ENCODE results near the gene PDE10A.

Gene PDE10A

DNA sequence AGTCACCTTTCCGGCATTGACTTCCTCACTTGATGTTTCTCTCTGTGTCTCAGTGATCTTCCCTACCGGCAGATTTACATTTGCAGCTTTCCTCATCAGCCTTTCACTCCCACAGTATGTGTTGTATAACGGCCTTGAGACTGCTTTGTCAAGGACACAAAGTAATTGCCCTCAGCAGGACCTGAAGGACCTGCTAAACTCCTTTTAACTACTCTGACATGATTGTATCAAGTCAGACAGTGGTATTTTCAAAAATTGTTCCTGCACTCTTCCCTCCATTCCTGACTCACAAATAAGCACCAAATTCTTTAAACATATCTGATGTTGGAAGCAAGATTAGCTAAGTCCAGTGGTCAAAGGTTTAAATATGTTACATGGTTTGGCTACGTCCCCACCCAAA, 62.4 kb downstream of the PDE10A start:
- Histone ChIP-seq H4K91ac (ENCODE audit: low read length) (no peak overlapping the region), H2BK12ac (ENCODE audit: low read length in 2 of 2) (no peak overlapping the region), H3K27ac (ENCODE audit: low read length, poor library complexity, severe bottlenecking) (no peak overlapping the region), H3K14ac (ENCODE audit: low read length in 2 of 2) (no peak overlapping the region), H2BK15ac (ENCODE audit: low read depth, poor library complexity, severe bottlenecking) (no peak overlapping the region), H4K8ac (ENCODE audit: low read length) (no peak overlapping the region), H3K18ac (ENCODE audit: low read depth in 1 of 2, low read length in 2 of 2) (no peak overlapping the region), H3K4me3 (ENCODE audit: insufficient read depth in 1 of 2, low read depth in 1 of 2, low read length in 2 of 2) (no peak overlapping the region), H3K4me1 (ENCODE audit: control insufficient read depth, insufficient read depth, low read depth, low read length) (peaks cover 5% of the 10 kb centered on the region), H2AFZ (ENCODE audit: low read depth, low read length) (no peak overlapping the region), H3K9ac (ENCODE audit: low read length) (no peak overlapping the region), H2BK5ac (ENCODE audit: low read depth, low read length, poor library complexity, severe bottlenecking) (no peak overlapping the region), H3K4me2 (ENCODE audit: low read length, poor library complexity, severe bottlenecking) (no peak overlapping the region), H2BK120ac (ENCODE audit: low read depth, low read length) (no peak overlapping the region), H2AK5ac (ENCODE audit: low read length, severe bottlenecking) (peak overlapping the region; percentile 27), H3K23ac (ENCODE audit: low read length in 2 of 2) (no peak overlapping the region), H3K36me3 (ENCODE audit: control insufficient read depth in 1 of 2, insufficient read depth in 2 of 2, low read depth in 1 of 2, low read length in 2 of 2) (no peaks in the 10 kb centered on the region), H3K27me3 (ENCODE audit: control insufficient read depth in 1 of 2, insufficient read depth in 1 of 2, low read length in 2 of 2) (no peaks in the 10 kb centered on the region), H3K79me1 (replicated peaks; ENCODE audit: low read length, poor library complexity, severe bottlenecking) (peaks cover 45% of the 10 kb centered on the region), H3K4ac (ENCODE audit: low read depth in 1 of 2, low read length in 2 of 2) (no peak overlapping the region), H3K9me3 (ENCODE audit: control insufficient read depth, low read length) (no peaks in the 10 kb centered on the region)
- no peak for DNase-seq
- whole genome bisulfite sequencing = 61% methylated on average over 4 of the region's 4 CpGs

- Histone ChIP-seq H3K4me1 (ENCODE audit: control insufficient read depth, insufficient read depth, low read depth, low read length) (peaks cover 1% of the 10 kb centered on the region), H2AK5ac (ENCODE audit: low read length, severe bottlenecking) (no peak overlapping the region), H3K4me3 (ENCODE audit: insufficient read depth in 1 of 2, low read depth in 1 of 2, low read length in 2 of 2) (no peak overlapping the region), H3K79me1 (replicated peaks; ENCODE audit: low read length, poor library complexity, severe bottlenecking) (peaks cover 49% of the 10 kb centered on the region), H2BK5ac (ENCODE audit: low read depth, low read length, poor library complexity, severe bottlenecking) (no peak overlapping the region), H3K9ac (ENCODE audit: low read length) (no peak overlapping the region), H4K8ac (ENCODE audit: low read length) (no peak overlapping the region), H3K18ac (ENCODE audit: low read depth in 1 of 2, low read length in 2 of 2) (no peak overlapping the region), H3K27me3 (ENCODE audit: control insufficient read depth in 1 of 2, insufficient read depth in 1 of 2, low read length in 2 of 2) (no peaks in the 10 kb centered on the region), H3K4ac (ENCODE audit: low read depth in 1 of 2, low read length in 2 of 2) (no peak overlapping the region), H3K9me3 (ENCODE audit: control insufficient read depth, low read length) (no peaks in the 10 kb centered on the region), H2BK15ac (ENCODE audit: low read depth, poor library complexity, severe bottlenecking) (no peak overlapping the region), H4K91ac (ENCODE audit: low read length) (no peak overlapping the region), H2AFZ (ENCODE audit: low read depth, low read length) (no peak overlapping the region), H2BK120ac (ENCODE audit: low read depth, low read length) (no peak overlapping the region), H3K27ac (ENCODE audit: low read length, poor library complexity, severe bottlenecking) (no peak overlapping the region), H3K14ac (ENCODE audit: low read length in 2 of 2) (no peak overlapping the region), H3K36me3 (ENCODE audit: control insufficient read depth in 1 of 2, insufficient read depth in 2 of 2, low read depth in 1 of 2, low read length in 2 of 2) (no peaks in the 10 kb centered on the region), H2BK12ac (ENCODE audit: low read length in 2 of 2) (no peak overlapping the region), H3K23ac (ENCODE audit: low read length in 2 of 2) (no peak overlapping the region), H3K4me2 (ENCODE audit: low read length, poor library complexity, severe bottlenecking) (no peak overlapping the region)
- DNase-seq = no peak
- 89% methylated on average over 20 of the region's 21 CpGs for WGBS
Observed at GRCh38 chr6:165599596-165600487, 63.2 kb downstream of the PDE10A start.

- H3K18ac ChIP-seq (ENCODE audit: low read depth in 1 of 2, low read length in 2 of 2) = no peak overlapping the region
- no peak overlapping the region for H2BK12ac ChIP-seq (ENCODE audit: low read length in 2 of 2)
- no peaks in the 10 kb centered on the region for H3K9me3 ChIP-seq (ENCODE audit: control insufficient read depth, low read length)
- H4K91ac ChIP-seq (ENCODE audit: low read length) = no peak overlapping the region
- no peak overlapping the region for H2BK15ac ChIP-seq (ENCODE audit: low read depth, poor library complexity, severe bottlenecking)
- 82% methylated on average over 3 of the region's 3 CpGs for WGBS
- H4K8ac ChIP-seq (ENCODE audit: low read length) = no peak overlapping the region
- H2AK5ac ChIP-seq (ENCODE audit: low read length, severe bottlenecking) = no peak overlapping the region
- H3K27ac ChIP-seq (ENCODE audit: low read length, poor library complexity, severe bottlenecking) = no peak overlapping the region
- H2AFZ ChIP-seq (ENCODE audit: low read depth, low read length) = no peak overlapping the region
- H3K14ac ChIP-seq (ENCODE audit: low read length in 2 of 2) = no peak overlapping the region
- peaks cover 1% of the 10 kb centered on the region for H3K4me1 ChIP-seq (ENCODE audit: control insufficient read depth, insufficient read depth, low read depth, low read length)
- H3K36me3 ChIP-seq (ENCODE audit: control insufficient read depth in 1 of 2, insufficient read depth in 2 of 2, low read depth in 1 of 2, low read length in 2 of 2) = no peaks in the 10 kb centered on the region
- DNase-seq = no peak
- peaks cover 48% of the 10 kb centered on the region for H3K79me1 ChIP-seq (replicated peaks; ENCODE audit: low read length, poor library complexity, severe bottlenecking)
- no peak overlapping the region for H2BK120ac ChIP-seq (ENCODE audit: low read depth, low read length)
- no peak overlapping the region for H3K4ac ChIP-seq (ENCODE audit: low read depth in 1 of 2, low read length in 2 of 2)
- no peak overlapping the region for H3K4me3 ChIP-seq (ENCODE audit: insufficient read depth in 1 of 2, low read depth in 1 of 2, low read length in 2 of 2)
- H3K27me3 ChIP-seq (ENCODE audit: control insufficient read depth in 1 of 2, insufficient read depth in 1 of 2, low read length in 2 of 2) = no peaks in the 10 kb centered on the region
- H3K4me2 ChIP-seq (ENCODE audit: low read length, poor library complexity, severe bottlenecking) = no peak overlapping the region
- no peak overlapping the region for H3K9ac ChIP-seq (ENCODE audit: low read length)
- H2BK5ac ChIP-seq (ENCODE audit: low read depth, low read length, poor library complexity, severe bottlenecking) = no peak overlapping the region
- no peak overlapping the region for H3K23ac ChIP-seq (ENCODE audit: low read length in 2 of 2)
Observed at GRCh38 chr6:165599121-165599520, 63.9 kb downstream of the PDE10A start.

DNA sequence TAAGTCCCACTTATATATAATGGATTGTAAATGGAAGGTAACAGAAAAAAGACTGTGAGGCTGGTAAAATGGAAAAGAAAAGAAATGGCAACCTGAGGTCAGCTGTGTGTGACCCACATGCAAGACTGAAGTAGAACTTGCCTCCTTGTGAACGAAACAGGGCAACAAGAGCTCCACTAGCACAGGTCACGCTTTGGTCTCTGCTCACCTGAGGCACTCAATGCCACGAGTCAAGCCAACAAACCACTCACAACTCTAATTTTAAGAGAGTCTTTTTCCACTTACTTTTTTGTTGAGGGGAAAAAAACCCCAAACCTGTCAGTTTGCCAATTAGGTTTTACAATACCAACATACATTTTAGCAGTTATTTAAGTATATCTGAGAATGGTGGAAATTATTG, 65.2 kb downstream of the PDE10A start:
- Histone ChIP-seq H3K27me3 (ENCODE audit: control insufficient read depth in 1 of 2, insufficient read depth in 1 of 2, low read length in 2 of 2) (no peaks in the 10 kb centered on the region), H2BK5ac (ENCODE audit: low read depth, low read length, poor library complexity, severe bottlenecking) (no peak overlapping the region), H3K27ac (ENCODE audit: low read length, poor library complexity, severe bottlenecking) (no peak overlapping the region), H2AK5ac (ENCODE audit: low read length, severe bottlenecking) (no peak overlapping the region), H4K91ac (ENCODE audit: low read length) (no peak overlapping the region), H3K9ac (ENCODE audit: low read length) (no peak overlapping the region), H3K9me3 (ENCODE audit: control insufficient read depth, low read length) (no peaks in the 10 kb centered on the region), H3K14ac (ENCODE audit: low read length in 2 of 2) (no peak overlapping the region), H4K8ac (ENCODE audit: low read length) (no peak overlapping the region), H3K23ac (ENCODE audit: low read length in 2 of 2) (no peak overlapping the region), H2BK12ac (ENCODE audit: low read length in 2 of 2) (no peak overlapping the region), H3K4me2 (ENCODE audit: low read length, poor library complexity, severe bottlenecking) (no peak overlapping the region), H3K4ac (ENCODE audit: low read depth in 1 of 2, low read length in 2 of 2) (no peak overlapping the region), H3K4me3 (ENCODE audit: insufficient read depth in 1 of 2, low read depth in 1 of 2, low read length in 2 of 2) (no peak overlapping the region), H2BK15ac (ENCODE audit: low read depth, poor library complexity, severe bottlenecking) (no peak overlapping the region), H3K18ac (ENCODE audit: low read depth in 1 of 2, low read length in 2 of 2) (no peak overlapping the region), H3K79me1 (replicated peaks; ENCODE audit: low read length, poor library complexity, severe bottlenecking) (peaks cover 45% of the 10 kb centered on the region), H3K4me1 (ENCODE audit: control insufficient read depth, insufficient read depth, low read depth, low read length) (peaks cover 1% of the 10 kb centered on the region), H3K36me3 (ENCODE audit: control insufficient read depth in 1 of 2, insufficient read depth in 2 of 2, low read depth in 1 of 2, low read length in 2 of 2) (no peaks in the 10 kb centered on the region), H2AFZ (ENCODE audit: low read depth, low read length) (no peak overlapping the region), H2BK120ac (ENCODE audit: low read depth, low read length) (no peak overlapping the region)
- no peak for DNase-seq
- WGBS = 84% methylated on average over 3 of the region's 3 CpGs
